LoVo (cell line): Measurements from ENCODE around the gene FAM199X.
A peak's percentile ranks its signal among the peaks of the same experiment; 100 is the strongest.

Source experiments
- DNase-seq: peaks from one replicate; pipeline ENCODE4 v3.0.0-alpha.2; 2016; ENCODE audit warnings: low spot score

The FAM199X gene

GRCh38 chrX:104165894-104166734 lies at the start of gene FAM199X:
Gene FAM199X (plus strand): TSS chrX:104166453. CDS start chrX:104166786, 333 bp downstream.
- DNase-seq = peak; percentile 86

GRCh38 chrX:104117759-104118158 lies 48.5 kb upstream of the FAM199X start:
- no peak for DNase-seq

- no peak for DNase-seq
Measured at GRCh38 chrX:104118765-104119164, 47.5 kb upstream of the FAM199X start.

- DNase-seq = no peak
Measured at GRCh38 chrX:104122829-104123228, 43.4 kb upstream of the FAM199X start.

GRCh38 chrX:104126856-104127255 lies 39.4 kb upstream of the FAM199X start:
- DNase-seq = no peak

- DNase-seq = no peak
Measured at GRCh38 chrX:104130808-104131207, 35.4 kb upstream of the FAM199X start.

GRCh38 chrX:104134583-104135261 lies 31.5 kb upstream of the FAM199X start:
- no peak for DNase-seq

- DNase-seq = no peak
Measured at GRCh38 chrX:104135677-104136076, 30.6 kb upstream of the FAM199X start.

GRCh38 chrX:104136241-104137019 lies 29.8 kb upstream of the FAM199X start:
- peak; percentile 61 for DNase-seq

GRCh38 chrX:104137496-104137895 lies 28.8 kb upstream of the FAM199X start:
- no peak for DNase-seq

- DNase-seq = no peak
Measured at GRCh38 chrX:104141087-104141760, 25.0 kb upstream of the FAM199X start.

GRCh38 chrX:104151037-104151436 lies 15.2 kb upstream of the FAM199X start:
- DNase-seq = no peak

- DNase-seq = peak; percentile 80
Measured at GRCh38 chrX:104156630-104157529, 9.4 kb upstream of the FAM199X start, which contains the start of gene SLC25A53. Gene SLC25A53 (minus strand): TSS chrX:104157009. CDS start chrX:104105257, 51,752 bp downstream.

- no peak for DNase-seq
Measured at GRCh38 chrX:104166735-104167436, 633 bp downstream of the FAM199X start.

- DNase-seq = no peak
Measured at GRCh38 chrX:104168127-104168526, 1.9 kb downstream of the FAM199X start.

- no peak for DNase-seq
Measured at GRCh38 chrX:104172121-104172520, 5.9 kb downstream of the FAM199X start.

- no peak for DNase-seq
Measured at GRCh38 chrX:104172788-104173187, 6.5 kb downstream of the FAM199X start.

- no peak for DNase-seq
Measured at GRCh38 chrX:104173841-104174240, 7.6 kb downstream of the FAM199X start.

- no peak for DNase-seq
Measured at GRCh38 chrX:104183685-104184084, 17.4 kb downstream of the FAM199X start.

- no peak for DNase-seq
Measured at GRCh38 chrX:104187931-104188330, 21.7 kb downstream of the FAM199X start.
